Measurements from ENCODE around the gene PDCD10.

DNA sequence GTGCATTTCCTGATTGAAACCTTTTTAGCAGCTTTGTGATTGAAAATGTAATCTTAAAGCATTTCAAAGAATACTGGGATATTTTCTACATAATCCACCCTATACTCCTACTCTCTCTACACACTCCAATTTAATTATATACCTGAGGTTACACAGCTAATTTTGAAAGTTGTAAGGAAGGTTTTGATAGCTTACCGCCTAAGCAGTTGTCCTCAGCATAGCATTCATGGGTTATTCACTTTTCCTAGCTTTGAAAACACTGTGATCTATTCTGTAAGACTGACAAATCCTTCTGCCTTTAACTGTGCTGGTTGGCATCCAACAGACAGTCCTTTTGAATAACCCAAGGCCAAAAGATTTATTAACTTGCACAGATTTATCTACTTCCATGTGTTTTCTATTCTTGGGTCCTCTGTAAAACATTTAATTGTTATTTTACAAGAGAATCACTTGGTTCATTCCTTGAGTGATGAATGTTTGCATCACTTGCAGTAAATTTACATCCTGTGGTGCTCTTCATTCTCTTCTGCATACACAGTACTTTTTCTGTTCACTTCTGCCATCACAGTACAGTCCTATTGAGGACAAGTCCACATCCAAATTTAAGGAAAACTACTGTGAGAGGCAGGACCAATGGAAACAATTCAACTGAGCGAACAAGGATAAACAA, 45.7 kb upstream of the PDCD10 start:
- TF ChIP-seq, protein P1, sequence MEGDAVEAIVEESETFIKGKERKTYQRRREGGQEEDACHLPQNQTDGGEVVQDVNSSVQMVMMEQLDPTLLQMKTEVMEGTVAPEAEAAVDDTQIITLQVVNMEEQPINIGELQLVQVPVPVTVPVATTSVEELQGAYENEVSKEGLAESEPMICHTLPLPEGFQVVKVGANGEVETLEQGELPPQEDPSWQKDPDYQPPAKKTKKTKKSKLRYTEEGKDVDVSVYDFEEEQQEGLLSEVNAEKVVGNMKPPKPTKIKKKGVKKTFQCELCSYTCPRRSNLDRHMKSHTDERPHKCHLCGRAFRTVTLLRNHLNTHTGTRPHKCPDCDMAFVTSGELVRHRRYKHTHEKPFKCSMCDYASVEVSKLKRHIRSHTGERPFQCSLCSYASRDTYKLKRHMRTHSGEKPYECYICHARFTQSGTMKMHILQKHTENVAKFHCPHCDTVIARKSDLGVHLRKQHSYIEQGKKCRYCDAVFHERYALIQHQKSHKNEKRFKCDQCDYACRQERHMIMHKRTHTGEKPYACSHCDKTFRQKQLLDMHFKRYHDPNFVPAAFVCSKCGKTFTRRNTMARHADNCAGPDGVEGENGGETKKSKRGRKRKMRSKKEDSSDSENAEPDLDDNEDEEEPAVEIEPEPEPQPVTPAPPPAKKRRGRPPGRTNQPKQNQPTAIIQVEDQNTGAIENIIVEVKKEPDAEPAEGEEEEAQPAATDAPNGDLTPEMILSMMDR (IDR thresholded peaks at IDR 0.05): no peak
- TF ChIP-seq POLR2A (IDR thresholded peaks at IDR 0.05) (no peak), POLR2AphosphoS5 (IDR thresholded peaks at IDR 0.05) (no peak), EP300 (IDR thresholded peaks at IDR 0.05) (no peak)
